Fibroblast of lung (primary cell): ENCODE data around the gene MPND. TPM values are rescaled to one million over a fixed set of nuclear protein-coding genes. Genes with fewer than 3 reads are reported as not detected.

Source experiments
- DNase-seq, 2 donors: peaks; one replicate each; pipeline versions ENCODE4 v3.0.0 to v3.0.0-alpha.2; 2010; ENCODE audit warnings: low read depth in 2 of 2
- H2AFZ ChIP-seq: 2 replicates; pipeline ENCODE4 v1.5.1; 2012; ENCODE audit warnings: low read length, control low read depth, inconsistent platforms
- H3K27ac ChIP-seq: 2 replicates; pipeline ENCODE4 v1.5.1; 2011; ENCODE audit warnings: low read length, control low read depth; ENCODE audit not compliant: insufficient read depth
- H3K27me3 ChIP-seq: 2 replicates; pipeline ENCODE4 v1.5.1; 2011; ENCODE audit warnings: mild to moderate bottlenecking, low read length; ENCODE audit not compliant: control insufficient read depth, insufficient read depth
- H3K36me3 ChIP-seq: 2 replicates; pipeline ENCODE4 v1.5.1; 2011; ENCODE audit warnings: low read length; ENCODE audit not compliant: control insufficient read depth, insufficient read depth
- H3K4me1 ChIP-seq: 2 replicates; pipeline ENCODE4 v1.5.1; 2011; ENCODE audit warnings: low read length; ENCODE audit not compliant: control insufficient read depth, insufficient read depth; ENCODE audit errors: extremely low read depth
- H3K4me2 ChIP-seq: 2 replicates; pipeline ENCODE4 v1.5.1; 2011; ENCODE audit warnings: low read length, control low read depth; ENCODE audit not compliant: insufficient read depth; ENCODE audit errors: extremely low read depth
- H3K4me3 ChIP-seq, 4 experiments: fragments of 200-600 bp in 1 of 4; sonication (generic) in 1 of 4; replicated peaks in 1 of 4; 2 replicates each; pipeline ENCODE4 v1.5.1; 2011 to 2016; ENCODE audit warnings: low read length in 4 of 4, low read depth in 3 of 4, mild to moderate bottlenecking in 3 of 4, control low read depth in 2 of 4, inconsistent platforms in 1 of 4, mixed read lengths in 1 of 4; ENCODE audit not compliant: insufficient read depth in 1 of 4; ENCODE audit errors: control extremely low read depth in 1 of 4
- H3K79me2 ChIP-seq: 2 replicates; pipeline ENCODE4 v1.5.1; 2012; ENCODE audit warnings: mild to moderate bottlenecking, low read length, inconsistent platforms; ENCODE audit not compliant: control insufficient read depth, insufficient read depth
- H3K9ac ChIP-seq: 2 replicates; pipeline ENCODE4 v1.5.1; 2011; ENCODE audit warnings: mild to moderate bottlenecking, low read length, control low read depth; ENCODE audit not compliant: insufficient read depth
- H3K9me3 ChIP-seq: 2 replicates; pipeline ENCODE4 v1.5.1; 2012; ENCODE audit warnings: low read depth, low read length; ENCODE audit not compliant: control insufficient read depth, insufficient read depth
- H4K20me1 ChIP-seq: 2 replicates; pipeline ENCODE4 v1.5.1; 2011; ENCODE audit warnings: low read length; ENCODE audit not compliant: control insufficient read depth, insufficient read depth; ENCODE audit errors: extremely low read depth
- EZH2 ChIP-seq: IDR thresholded peaks from 2 replicates; pipeline ENCODE4 v1.5.1; 2012; ENCODE audit warnings: low read length, control low read depth, mild to moderate bottlenecking; ENCODE audit errors: missing control alignments
- polyA plus RNA-seq, 2 donors: library from polyadenylated mRNA; depleted of rRNA in 1 of 2; stranded (reverse) in 1 of 2; unstranded in 1 of 2; fragments of >200 nt; gene quantifications; 2 replicates each; pipeline ENCODE4 v1.2.1, GENCODE V29; 2011 to 2012; ENCODE audit warnings: missing spikeins in 1 of 2
- total RNA-seq: library from RNA; depleted of rRNA; stranded (reverse); fragments of >200 nt; gene quantifications from 2 replicates; pipeline ENCODE4 v1.2.1, GENCODE V29; 2014
- TF ChIP-seq, protein P1 (sequence below), 2 donors: IDR thresholded peaks in 1 of 2; conservative IDR thresholded peaks in 1 of 2; 1 replicate in 1 of 2; 2 replicates in 1 of 2; pipeline ENCODE4 v1.5.1; 2011 to 2012; ENCODE audit warnings: low read length in 2 of 2, control low read depth in 1 of 2, inconsistent platforms in 1 of 2, low read depth in 1 of 2, mild to moderate bottlenecking in 1 of 2

MPND gene
- total and polyA plus RNA-seq, 2 donors (not counting 1 experiment from before 2014, with no cell fraction given) = 2.7 to 7.1 TPM

DNA sequence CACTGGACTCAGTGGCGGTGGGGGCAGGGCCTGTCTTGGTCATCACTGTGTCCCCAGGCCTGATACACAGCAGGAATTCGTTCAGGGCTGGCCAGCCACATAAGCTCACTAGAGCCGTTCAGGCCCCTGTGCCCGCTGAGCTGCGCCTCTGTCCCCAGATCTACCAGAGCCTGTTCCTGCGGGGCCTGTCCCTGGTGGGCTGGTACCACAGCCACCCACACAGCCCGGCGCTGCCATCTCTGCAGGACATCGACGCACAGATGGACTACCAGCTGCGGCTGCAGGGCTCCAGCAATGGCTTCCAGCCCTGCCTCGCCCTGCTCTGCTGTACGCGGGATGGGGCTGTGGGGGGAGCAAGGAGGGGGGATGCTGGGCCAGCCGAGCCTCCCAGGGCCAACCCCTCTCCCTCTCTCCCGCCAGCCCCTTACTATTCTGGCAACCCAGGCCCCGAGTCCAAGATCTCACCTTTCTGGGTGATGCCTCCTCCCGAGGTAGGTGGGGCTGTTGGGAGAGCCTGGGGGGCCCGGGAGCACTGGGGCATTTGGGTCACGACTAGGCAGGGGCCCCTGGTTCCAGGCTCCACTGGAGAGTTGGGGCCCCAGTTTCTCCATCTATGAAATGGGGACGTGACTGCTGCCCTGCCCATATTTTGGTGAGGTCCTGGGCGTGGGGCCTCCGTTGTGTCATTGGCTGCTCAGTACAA, 13.9 kb downstream of the MPND start:
- H3K4me2 ChIP-seq = no peak overlapping the region
- H3K4me1 ChIP-seq = no peaks in the 10 kb centered on the region
- no peaks in the 10 kb centered on the region for H4K20me1 ChIP-seq
- no peak overlapping the region for H3K27ac ChIP-seq
- H3K9ac ChIP-seq = no peak overlapping the region
- no peak overlapping the region for H2AFZ ChIP-seq
- TF ChIP-seq EZH2 = no peak
- TF ChIP-seq, protein P1, sequence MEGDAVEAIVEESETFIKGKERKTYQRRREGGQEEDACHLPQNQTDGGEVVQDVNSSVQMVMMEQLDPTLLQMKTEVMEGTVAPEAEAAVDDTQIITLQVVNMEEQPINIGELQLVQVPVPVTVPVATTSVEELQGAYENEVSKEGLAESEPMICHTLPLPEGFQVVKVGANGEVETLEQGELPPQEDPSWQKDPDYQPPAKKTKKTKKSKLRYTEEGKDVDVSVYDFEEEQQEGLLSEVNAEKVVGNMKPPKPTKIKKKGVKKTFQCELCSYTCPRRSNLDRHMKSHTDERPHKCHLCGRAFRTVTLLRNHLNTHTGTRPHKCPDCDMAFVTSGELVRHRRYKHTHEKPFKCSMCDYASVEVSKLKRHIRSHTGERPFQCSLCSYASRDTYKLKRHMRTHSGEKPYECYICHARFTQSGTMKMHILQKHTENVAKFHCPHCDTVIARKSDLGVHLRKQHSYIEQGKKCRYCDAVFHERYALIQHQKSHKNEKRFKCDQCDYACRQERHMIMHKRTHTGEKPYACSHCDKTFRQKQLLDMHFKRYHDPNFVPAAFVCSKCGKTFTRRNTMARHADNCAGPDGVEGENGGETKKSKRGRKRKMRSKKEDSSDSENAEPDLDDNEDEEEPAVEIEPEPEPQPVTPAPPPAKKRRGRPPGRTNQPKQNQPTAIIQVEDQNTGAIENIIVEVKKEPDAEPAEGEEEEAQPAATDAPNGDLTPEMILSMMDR (conservative IDR thresholded peaks at IDR 0.05 in 1 of 2, IDR thresholded peaks at IDR 0.05 in 1 of 2; ENCODE audit: low read depth in 1 of 2, low read length in 2 of 2) = no peak
- H3K9me3 ChIP-seq = no peaks in the 10 kb centered on the region
- no peaks in the 10 kb centered on the region for H3K79me2 ChIP-seq
- DNase-seq = no peak
- H3K36me3 ChIP-seq = peaks cover 31% of the 10 kb centered on the region
- no peak overlapping the region for H3K4me3 ChIP-seq
- H3K27me3 ChIP-seq = no peaks in the 10 kb centered on the region

DNA sequence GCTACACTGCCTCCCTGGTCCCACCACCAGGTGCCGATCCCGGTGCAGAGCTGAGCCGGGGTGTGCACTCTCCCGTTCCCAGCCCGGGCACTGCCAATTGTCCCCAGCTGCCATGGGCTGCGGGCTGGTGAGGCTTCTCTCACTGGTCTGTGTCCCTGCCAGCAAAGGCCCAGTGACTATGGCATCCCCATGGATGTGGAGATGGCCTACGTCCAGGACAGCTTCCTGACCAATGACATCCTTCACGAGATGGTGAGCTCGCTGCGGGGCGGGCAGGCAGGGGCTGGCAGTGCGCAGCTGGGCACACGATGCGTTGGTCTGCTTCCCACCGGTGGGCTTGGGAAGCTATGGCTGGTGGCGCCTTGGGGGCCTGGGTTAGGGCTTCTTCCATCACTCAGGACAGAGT, 14.6 kb downstream of the MPND start:
- DNase-seq = no peak
- Histone ChIP-seq H3K4me3 (no peak overlapping the region), H3K9me3 (no peaks in the 10 kb centered on the region), H3K27ac (no peak overlapping the region), H4K20me1 (no peaks in the 10 kb centered on the region), H3K27me3 (no peaks in the 10 kb centered on the region), H3K36me3 (peaks cover 36% of the 10 kb centered on the region), H2AFZ (no peak overlapping the region), H3K79me2 (no peaks in the 10 kb centered on the region), H3K4me2 (no peak overlapping the region), H3K4me1 (no peaks in the 10 kb centered on the region), H3K9ac (no peak overlapping the region)
- no peak for TF ChIP-seq EZH2
- TF ChIP-seq, protein P1 (conservative IDR thresholded peaks at IDR 0.05 in 1 of 2, IDR thresholded peaks at IDR 0.05 in 1 of 2; ENCODE audit: low read depth in 1 of 2, low read length in 2 of 2) = no peak

DNA sequence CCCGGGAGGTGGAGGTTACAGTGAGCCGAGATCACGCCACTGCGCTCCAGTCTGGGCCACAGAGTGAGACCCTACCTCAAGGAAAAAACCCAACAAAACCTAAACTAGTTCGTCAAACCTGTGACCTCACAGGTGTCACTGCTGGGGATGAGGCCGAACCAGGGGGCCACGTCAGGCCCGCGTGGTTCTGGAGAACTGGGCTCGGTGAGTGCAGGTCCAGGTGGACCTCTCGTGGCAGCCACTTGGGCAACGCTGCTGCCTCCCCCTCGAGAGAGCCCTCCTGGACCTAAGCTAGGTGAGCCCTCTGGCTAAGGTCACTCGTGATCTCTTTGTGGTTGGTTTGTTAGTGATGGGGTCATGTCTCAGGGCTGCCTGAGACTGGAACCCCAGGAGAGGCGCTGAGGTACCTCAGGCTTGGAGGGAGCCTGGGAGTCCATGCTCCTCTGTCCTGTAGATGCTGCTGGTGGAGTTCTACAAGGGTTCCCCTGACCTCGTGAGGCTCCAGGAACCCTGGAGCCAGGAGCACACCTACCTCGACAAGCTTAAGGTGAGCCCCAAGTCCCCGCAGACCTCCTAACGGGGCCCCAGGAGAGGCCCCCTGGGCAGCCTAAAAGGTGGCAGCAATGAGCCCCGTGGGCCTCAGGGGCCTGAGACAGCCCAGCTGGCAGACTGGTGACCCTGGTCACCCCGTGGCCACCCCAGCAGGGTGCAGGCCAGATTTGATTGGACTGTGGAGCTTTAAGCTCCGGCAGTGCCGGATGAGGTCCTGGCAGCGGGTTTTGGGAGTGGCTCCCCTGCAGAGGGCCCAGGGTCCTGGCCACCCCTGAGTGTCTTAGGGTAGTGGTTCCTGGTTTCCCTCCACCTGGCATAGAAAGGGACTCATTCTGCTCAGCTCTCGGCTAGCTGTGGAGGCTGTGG, 15.6 kb downstream of the MPND start:
- Histone ChIP-seq H3K36me3 (peaks cover 44% of the 10 kb centered on the region), H3K9ac (no peak overlapping the region)
- DNase-seq = no peak

More for the DNA sequence above, 15.6 kb downstream of the MPND start:
- Histone ChIP-seq H3K4me3 (no peak overlapping the region), H3K27ac (no peak overlapping the region), H3K4me1 (no peaks in the 10 kb centered on the region), H3K9me3 (no peaks in the 10 kb centered on the region), H3K4me2 (no peak overlapping the region), H2AFZ (no peak overlapping the region), H4K20me1 (no peaks in the 10 kb centered on the region), H3K79me2 (no peaks in the 10 kb centered on the region), H3K27me3 (no peaks in the 10 kb centered on the region)
- no peak for TF ChIP-seq EZH2
- TF ChIP-seq, protein P1 (conservative IDR thresholded peaks at IDR 0.05 in 1 of 2, IDR thresholded peaks at IDR 0.05 in 1 of 2; ENCODE audit: low read depth in 1 of 2, low read length in 2 of 2) = no peak
